Coronary artery (tissue), 2 donors: Measurements from ENCODE around the gene DHRS9.

ENCODE experiments used
- DNase-seq: peaks from one replicate; pipeline ENCODE4 v3.0.0-alpha.2; 2017; ENCODE audit warnings: low spot score
- H3K27ac ChIP-seq, 2 donors: fragments of 200-600 bp; sonication (generic); one replicate each; pipeline ENCODE4 v1.5.1; 2016 to 2019
- H3K4me3 ChIP-seq: fragments of 200-600 bp; sonication (generic); 2 replicates; pipeline ENCODE4 v1.5.1; 2016; ENCODE audit warnings: mild to moderate bottlenecking, moderate library complexity
- TF ChIP-seq, protein P1 (sequence below): fragments of 200-600 bp; sonication (generic); IDR thresholded peaks from one replicate; pipeline ENCODE4 v1.5.1; 2019; ENCODE audit warnings: antibody characterized with exemption

DHRS9 gene

DNA sequence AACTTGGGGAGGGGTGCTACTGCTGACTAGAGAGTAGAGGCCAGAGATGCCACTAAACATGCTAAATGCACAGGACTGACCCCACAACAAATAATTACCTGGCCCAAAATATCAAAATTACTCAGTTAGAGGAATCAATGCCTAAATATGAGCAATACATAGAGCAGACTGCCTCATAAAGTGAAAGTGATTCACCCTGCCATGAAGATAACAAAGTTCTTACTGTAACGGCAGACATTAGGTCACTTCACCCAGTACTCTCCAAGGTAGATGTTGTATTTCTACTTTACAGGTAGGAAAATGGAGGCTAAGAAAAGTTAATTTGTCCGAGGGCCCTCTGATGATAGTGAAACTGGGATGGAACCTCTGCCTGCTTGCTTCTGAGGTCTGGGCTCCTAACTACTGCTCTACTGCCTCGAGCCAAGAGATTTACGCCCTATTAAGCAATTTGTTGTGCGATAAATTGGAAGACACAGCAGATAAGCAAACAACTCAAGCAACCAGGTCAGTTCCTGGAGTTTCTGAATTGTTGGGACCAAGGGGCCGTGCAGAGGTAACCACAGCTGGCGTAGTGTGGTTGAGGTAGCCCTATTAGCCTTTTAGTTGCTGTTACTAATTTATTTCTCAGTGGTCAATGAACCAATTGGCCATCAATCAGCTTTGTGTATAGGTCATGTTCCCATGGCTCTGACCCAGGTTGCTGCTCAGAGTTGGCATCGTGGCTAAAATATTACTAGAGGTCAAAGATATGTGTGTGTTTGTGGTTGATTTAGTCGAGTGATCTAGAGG lies 4.8 kb downstream of the DHRS9 start:
- no peak overlapping the region for H3K4me3 ChIP-seq
- no peak overlapping the region for H3K27ac ChIP-seq
- DNase-seq: no peak
- TF ChIP-seq, protein P1, sequence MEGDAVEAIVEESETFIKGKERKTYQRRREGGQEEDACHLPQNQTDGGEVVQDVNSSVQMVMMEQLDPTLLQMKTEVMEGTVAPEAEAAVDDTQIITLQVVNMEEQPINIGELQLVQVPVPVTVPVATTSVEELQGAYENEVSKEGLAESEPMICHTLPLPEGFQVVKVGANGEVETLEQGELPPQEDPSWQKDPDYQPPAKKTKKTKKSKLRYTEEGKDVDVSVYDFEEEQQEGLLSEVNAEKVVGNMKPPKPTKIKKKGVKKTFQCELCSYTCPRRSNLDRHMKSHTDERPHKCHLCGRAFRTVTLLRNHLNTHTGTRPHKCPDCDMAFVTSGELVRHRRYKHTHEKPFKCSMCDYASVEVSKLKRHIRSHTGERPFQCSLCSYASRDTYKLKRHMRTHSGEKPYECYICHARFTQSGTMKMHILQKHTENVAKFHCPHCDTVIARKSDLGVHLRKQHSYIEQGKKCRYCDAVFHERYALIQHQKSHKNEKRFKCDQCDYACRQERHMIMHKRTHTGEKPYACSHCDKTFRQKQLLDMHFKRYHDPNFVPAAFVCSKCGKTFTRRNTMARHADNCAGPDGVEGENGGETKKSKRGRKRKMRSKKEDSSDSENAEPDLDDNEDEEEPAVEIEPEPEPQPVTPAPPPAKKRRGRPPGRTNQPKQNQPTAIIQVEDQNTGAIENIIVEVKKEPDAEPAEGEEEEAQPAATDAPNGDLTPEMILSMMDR: no peak

DNA sequence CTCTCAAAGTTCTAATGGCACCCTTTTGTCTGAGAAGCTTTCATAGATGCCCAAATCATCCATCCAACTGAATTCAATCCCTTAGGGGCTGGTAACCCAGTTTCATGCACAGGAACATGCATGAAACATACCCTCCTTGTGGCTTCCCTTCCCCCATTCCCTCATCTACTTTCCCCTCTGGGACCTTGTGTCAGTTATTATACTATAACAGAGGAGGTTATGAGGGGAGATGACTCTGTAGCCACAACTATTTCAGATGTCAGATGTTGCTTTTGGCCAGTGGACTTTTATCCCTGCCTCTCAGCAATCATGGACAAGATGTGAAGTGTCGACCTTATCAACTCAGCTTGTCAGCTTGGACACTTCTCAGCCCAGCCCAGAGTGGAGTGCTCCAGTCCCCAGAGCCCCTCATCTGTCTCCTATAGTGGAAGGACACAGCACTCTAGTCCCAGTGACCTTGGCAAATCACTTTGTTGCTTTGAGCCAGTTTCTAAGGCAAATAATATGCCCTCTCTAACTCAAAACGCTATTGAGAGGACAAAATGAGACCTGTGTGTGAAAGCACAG lies 8.4 kb downstream of the DHRS9 start:
- Histone ChIP-seq H3K4me3 (no peak overlapping the region), H3K27ac (no peak overlapping the region)
- DNase-seq: no peak
- TF ChIP-seq, protein P1: no peak

DNA sequence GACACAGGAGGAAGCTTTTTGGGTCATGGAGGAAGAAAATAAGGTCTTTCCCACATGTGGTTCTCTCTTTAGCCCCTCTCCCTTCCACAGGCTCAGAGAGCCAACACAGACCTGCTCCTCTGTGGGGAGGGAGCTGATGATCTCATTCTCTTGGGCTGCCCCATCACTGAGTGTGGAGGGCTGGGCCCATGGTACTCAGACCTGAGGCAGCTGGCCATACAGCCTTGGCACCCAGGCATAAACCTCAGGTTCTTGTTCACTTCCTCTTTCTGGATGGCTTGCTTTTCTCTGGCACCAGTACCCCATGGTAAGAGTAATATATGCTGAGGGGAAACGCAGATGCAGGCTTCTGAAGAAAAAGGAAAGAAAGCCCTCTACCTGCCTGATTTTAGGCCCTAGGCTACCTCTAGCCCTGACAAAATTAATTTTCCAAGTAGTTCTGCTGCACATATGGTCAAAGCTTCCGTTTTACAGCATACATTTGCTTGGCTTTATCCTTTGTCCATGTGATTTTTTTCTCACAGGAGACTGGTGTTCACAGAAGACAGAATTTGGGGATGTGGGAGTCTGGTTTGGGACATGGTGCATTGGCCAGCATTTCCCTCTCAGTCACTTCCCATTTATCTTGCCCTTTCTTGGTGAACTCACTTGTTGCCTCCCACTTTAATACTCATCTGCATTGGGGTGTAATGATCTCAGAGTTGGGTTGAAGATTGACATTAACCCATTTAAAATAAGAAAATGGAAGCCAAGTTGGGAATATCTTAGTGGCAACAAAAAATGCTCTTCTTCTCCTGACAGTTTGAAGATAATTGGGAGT lies 11.1 kb downstream of the DHRS9 start:
- Histone ChIP-seq H3K4me3 (no peak overlapping the region), H3K27ac (no peak overlapping the region)
- DNase-seq: no peak
- TF ChIP-seq, protein P1: no peak

DNA sequence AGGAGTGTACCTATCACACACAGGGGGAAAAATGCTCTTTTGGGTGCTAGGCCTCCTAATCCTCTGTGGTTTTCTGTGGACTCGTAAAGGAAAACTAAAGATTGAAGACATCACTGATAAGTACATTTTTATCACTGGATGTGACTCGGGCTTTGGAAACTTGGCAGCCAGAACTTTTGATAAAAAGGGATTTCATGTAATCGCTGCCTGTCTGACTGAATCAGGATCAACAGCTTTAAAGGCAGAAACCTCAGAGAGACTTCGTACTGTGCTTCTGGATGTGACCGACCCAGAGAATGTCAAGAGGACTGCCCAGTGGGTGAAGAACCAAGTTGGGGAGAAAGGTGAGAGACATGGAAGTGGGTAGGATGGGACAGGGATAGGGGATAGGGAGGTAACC lies 12.2 kb downstream of the DHRS9 start:
- no peak for DNase-seq
- no peak overlapping the region for H3K27ac ChIP-seq
- TF ChIP-seq, protein P1: no peak
- no peak overlapping the region for H3K4me3 ChIP-seq

DNA sequence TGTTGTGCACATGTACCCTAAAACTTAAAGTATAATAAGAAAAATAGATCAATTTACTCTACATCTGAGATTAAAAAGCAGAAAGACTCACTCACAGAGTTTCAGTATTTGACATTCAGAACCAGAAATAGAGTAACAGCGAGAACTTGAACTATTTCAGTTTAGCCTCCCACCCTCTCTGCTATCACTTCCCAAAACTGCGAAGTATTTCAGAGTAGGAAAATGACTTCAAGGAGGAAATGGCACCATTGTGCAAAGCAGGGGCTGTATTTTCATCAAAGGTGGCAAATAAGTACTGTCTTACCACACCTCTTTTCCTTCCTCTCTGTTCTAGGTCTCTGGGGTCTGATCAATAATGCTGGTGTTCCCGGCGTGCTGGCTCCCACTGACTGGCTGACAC lies 13.6 kb downstream of the DHRS9 start:
- TF ChIP-seq, protein P1: no peak
- DNase-seq: no peak
- Histone ChIP-seq H3K27ac (no peak overlapping the region), H3K4me3 (no peak overlapping the region)

DNA sequence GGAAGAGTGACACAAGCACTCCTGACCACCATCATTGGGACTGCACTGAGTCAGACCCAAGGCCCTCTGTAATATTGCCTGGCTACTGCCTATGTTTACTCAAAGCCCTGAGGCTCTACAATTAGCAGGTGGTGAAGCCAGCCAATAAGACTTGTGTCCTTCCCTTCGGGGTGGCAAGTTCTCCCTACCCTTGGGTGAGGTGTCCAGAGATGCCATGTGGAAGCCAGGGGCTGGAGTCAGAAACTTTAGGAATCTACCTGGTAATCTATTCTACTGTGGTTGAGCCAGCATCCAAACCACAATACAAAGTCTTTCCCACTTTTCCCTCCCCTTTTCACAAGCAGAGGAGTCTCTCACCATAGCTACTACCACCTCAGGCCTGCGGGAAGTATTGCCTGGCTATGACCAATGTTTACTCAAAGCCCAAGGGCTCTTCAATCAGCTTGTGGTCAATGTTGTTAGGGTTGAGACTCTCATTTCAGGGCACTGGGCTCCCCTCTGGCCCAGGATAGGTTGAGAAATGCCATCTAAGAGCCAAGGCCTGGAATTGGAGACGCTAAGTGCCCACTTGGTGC lies 17.6 kb downstream of the DHRS9 start:
- TF ChIP-seq, protein P1: no peak
- DNase-seq: no peak
- H3K4me3 ChIP-seq: no peak overlapping the region
- H3K27ac ChIP-seq: no peak overlapping the region
